GM10266 (cell line): ENCODE measurements around the gene ZNF382.

Source experiments
- DNase-seq: peaks from one replicate; pipeline ENCODE4 v3.0.0; 2012; ENCODE audit errors: extremely low spot score
- CTCF ChIP-seq: IDR thresholded peaks from 2 replicates; pipeline ENCODE4 v1.5.1; 2012; ENCODE audit warnings: mild to moderate bottlenecking, low read depth; ENCODE audit not compliant: control insufficient read depth, insufficient read depth; ENCODE audit errors: missing control alignments

The ZNF382 gene

GRCh38 chr19:36638862-36639510 is 33.9 kb downstream of the ZNF382 start:
- TF ChIP-seq CTCF, result no peak
- DNase-seq, result no peak

- no peak for DNase-seq
- no peak for TF ChIP-seq CTCF
Measured at GRCh38 chr19:36646746-36647145, 41.6 kb downstream of the ZNF382 start.

GRCh38 chr19:36652958-36653357 is 47.8 kb downstream of the ZNF382 start:
- no peak for TF ChIP-seq CTCF
- DNase-seq, result no peak

- DNase-seq, result no peak
- no peak for TF ChIP-seq CTCF
Measured at GRCh38 chr19:36665832-36666231, 60.7 kb downstream of the ZNF382 start.

- DNase-seq, result no peak
- no peak for TF ChIP-seq CTCF
Measured at GRCh38 chr19:36668646-36669045, 63.5 kb downstream of the ZNF382 start.

GRCh38 chr19:36672368-36672767 is 67.3 kb downstream of the ZNF382 start:
- DNase-seq, result no peak
- TF ChIP-seq CTCF, result no peak

- no peak for TF ChIP-seq CTCF
- no peak for DNase-seq
Measured at GRCh38 chr19:36674201-36674600, 69.1 kb downstream of the ZNF382 start.
